A549 (cell line): Measurements from ENCODE around the gene ARR3. TPM values are rescaled to one million over a fixed set of nuclear protein-coding genes. Genes with fewer than 3 reads are reported as not detected.
"Not testable (repeated sequence)": the region's sequence is repeated elsewhere in the genome, so short reads cannot be mapped to it uniquely, and the experiment has no call there.

Experiments used
- ATAC-seq, 2 experiments: fragments of 200-7000 bp in 1 of 2; fragments of >200 bp in 1 of 2; cut with Nextera tagmentation in 1 of 2; cut with Tn5 transposase in 1 of 2; 3 replicates each; pipeline versions ENCODE4 v1.8.0 to v1.9.1; 2018 to 2020; ENCODE audit warnings: mild to moderate bottlenecking in 1 of 2, moderate library complexity in 1 of 2
- CTCF ChIA-PET: fragments of 300-600 bp; sonication (Branson Sonifier 250); formaldehyde crosslinking; extraction: SDS; loops from one replicate; lab custom pipeline; 2021; ENCODE audit warnings: antibody characterized with exemption, inconsistent platforms; lab: Yijun Ruan, JAX
- POLR2A ChIA-PET: fragments of 350-600 bp; formaldehyde crosslinking; extraction: SDS; loops from one replicate; lab custom pipeline; 2021; ENCODE audit warnings: antibody characterized with exemption, inconsistent platforms; lab: Yijun Ruan, JAX
- DNase-seq, 2 experiments: peaks; one replicate each; pipeline versions ENCODE4 v3.0.0 to v3.0.0-alpha.2; 2011 to 2016; ENCODE audit warnings: low read depth in 1 of 2, low spot score in 1 of 2
- FAIRE-seq: peaks from 2 replicates; lab custom pipeline; 2011; peaks lifted over from hg19 to GRCh38; lab: Jason Lieb, UNC
- H3K27ac ChIP-seq, 2 experiments: fragments of >200 bp; sonication (Bioruptor Twin); formaldehyde crosslinking; 3 replicates each; pipeline ENCODE4 v1.5.1; 2016 to 2017
- H3K4me1 ChIP-seq: fragments of >200 bp; sonication (Bioruptor Twin); formaldehyde crosslinking; 3 replicates; pipeline ENCODE4 v1.6.1; 2016
- H3K4me2 ChIP-seq: fragments of >200 bp; sonication (Bioruptor Twin); formaldehyde crosslinking; 3 replicates; pipeline ENCODE4 v1.6.1; 2016
- H3K4me3 ChIP-seq: fragments of >200 bp; sonication (Bioruptor Twin); formaldehyde crosslinking; 3 replicates; pipeline ENCODE4 v1.5.1; 2016
- H3K9me3 ChIP-seq: fragments of >200 bp; sonication (Bioruptor Twin); formaldehyde crosslinking; 3 replicates; pipeline ENCODE4 v1.6.1; 2016
- CBX2 ChIP-seq: fragments of 200-600 bp; sonication (generic); IDR thresholded peaks from 2 replicates; pipeline ENCODE4 v1.6.1; 2016; ENCODE audit warnings: low read depth, mild to moderate bottlenecking, borderline replicate concordance
- EP300 ChIP-seq, 2 experiments: fragments of >200 bp; sonication (Bioruptor Twin); formaldehyde crosslinking; IDR thresholded peaks; 2 replicates in 1 of 2; 3 replicates in 1 of 2; pipeline ENCODE4 v1.6.1; 2016 to 2017
- HEYL ChIP-seq: fragments of 250-450 bp; sonication (Bioruptor Pico); IDR thresholded peaks from 2 replicates; pipeline ENCODE4 v1.8.0; 2021; ENCODE audit warnings: mild to moderate bottlenecking, moderate library complexity
- HOXA7 ChIP-seq: fragments of 250-450 bp; sonication (Bioruptor Pico); IDR thresholded peaks from 2 replicates; pipeline ENCODE4 v1.5.0; 2020; ENCODE audit warnings: mild to moderate bottlenecking, moderate library complexity
- HOXB13 ChIP-seq: fragments of 250-450 bp; sonication (Bioruptor Pico); IDR thresholded peaks from 2 replicates; pipeline ENCODE4 v1.5.0; 2020; ENCODE audit warnings: low read depth, mild to moderate bottlenecking, moderate library complexity
- JUN ChIP-seq, 2 experiments: fragments of >200 bp; sonication (Bioruptor Twin); formaldehyde crosslinking; IDR thresholded peaks; 2 replicates in 1 of 2; 3 replicates in 1 of 2; pipeline ENCODE4 v1.6.1; 2016 to 2017
- JUNB ChIP-seq: fragments of >200 bp; sonication (Bioruptor Twin); formaldehyde crosslinking; IDR thresholded peaks from 2 replicates; pipeline ENCODE4 v1.6.1; 2016
- KDM1A ChIP-seq: fragments of 200-600 bp; sonication (generic); IDR thresholded peaks from 2 replicates; pipeline ENCODE4 v1.6.1; 2016; ENCODE audit warnings: low read depth, mild to moderate bottlenecking
- NFE2L2 ChIP-seq: fragments of 150-350 bp; conservative IDR thresholded peaks from 2 replicates; pipeline ENCODE4 v1.6.1; 2014; ENCODE audit warnings: low read length
- POLR2AphosphoS2 ChIP-seq: conservative IDR thresholded peaks from 2 replicates; pipeline ENCODE4 v1.6.1; 2012; ENCODE audit warnings: low read length, improper control_type of control experiment, inconsistent platforms
- RAD21 ChIP-seq, 2 experiments: fragments of >200 bp in 1 of 2; sonication (Bioruptor Twin) in 1 of 2; formaldehyde crosslinking in 1 of 2; IDR thresholded peaks in 1 of 2; conservative IDR thresholded peaks in 1 of 2; 2 replicates in 1 of 2; 3 replicates in 1 of 2; pipeline ENCODE4 v1.6.1; 2012 to 2018; ENCODE audit warnings: inconsistent platforms in 1 of 2
- SMC3 ChIP-seq: fragments of >200 bp; sonication (Bioruptor Twin); formaldehyde crosslinking; IDR thresholded peaks from 3 replicates; pipeline ENCODE4 v1.6.1; 2018; ENCODE audit warnings: inconsistent platforms
- SREBF2 ChIP-seq: fragments of 450-650 bp; IDR thresholded peaks from 2 replicates; pipeline ENCODE4 v1.6.1; 2014; ENCODE audit warnings: mild to moderate bottlenecking, moderate library complexity
- TP53 ChIP-seq: fragments of 250-450 bp; sonication (Bioruptor Pico); IDR thresholded peaks from 2 replicates; pipeline ENCODE4 v1.5.0; 2021; ENCODE audit warnings: mild to moderate bottlenecking, moderate library complexity
- ZC3H11A ChIP-seq: fragments of 450-650 bp; IDR thresholded peaks from 2 replicates; pipeline ENCODE4 v1.6.1; 2014; ENCODE audit warnings: antibody characterized with exemption, mild to moderate bottlenecking
- ZFP36 ChIP-seq: fragments of 450-650 bp; IDR thresholded peaks from 2 replicates; pipeline ENCODE4 v1.6.1; 2014; ENCODE audit warnings: borderline replicate concordance; ENCODE audit not compliant: partially characterized antibody
- WGBS: methylation state at CpG from one replicate; pipeline ENCODE4 v1.1.6; 2017; ENCODE audit errors: missing lambda C conversion rate; 5-methylcytosine and 5-hydroxymethylcytosine counted together
- polyA plus RNA-seq, 4 experiments: library from polyadenylated mRNA; depleted of rRNA in 3 of 4; stranded (reverse); fragments of >200 nt; fragmentation: RNase III in 1 of 4; extraction: RNeasy Plus Mini Kit Qiagen cat#74134 plus additional on column Dnase treatment in 1 of 4; gene quantifications; 2 replicates in 3 of 4; 3 replicates in 1 of 4; pipeline ENCODE4 v1.2.3, GENCODE V29; 2011 to 2017
- TF ChIP-seq, protein P1 (sequence below): IDR thresholded peaks from 2 replicates; pipeline ENCODE4 v1.6.1; 2012; ENCODE audit warnings: low read depth, borderline replicate concordance
- TF ChIP-seq, protein P2 (sequence below): fragments of >200 bp; sonication (Bioruptor Twin); formaldehyde crosslinking; IDR thresholded peaks from 3 replicates; pipeline ENCODE4 v1.6.1; 2016

ARR3 gene
- polyA plus RNA-seq, 2 of the 4 experiments (the other 2 are of a cell fraction): not detected

DNA sequence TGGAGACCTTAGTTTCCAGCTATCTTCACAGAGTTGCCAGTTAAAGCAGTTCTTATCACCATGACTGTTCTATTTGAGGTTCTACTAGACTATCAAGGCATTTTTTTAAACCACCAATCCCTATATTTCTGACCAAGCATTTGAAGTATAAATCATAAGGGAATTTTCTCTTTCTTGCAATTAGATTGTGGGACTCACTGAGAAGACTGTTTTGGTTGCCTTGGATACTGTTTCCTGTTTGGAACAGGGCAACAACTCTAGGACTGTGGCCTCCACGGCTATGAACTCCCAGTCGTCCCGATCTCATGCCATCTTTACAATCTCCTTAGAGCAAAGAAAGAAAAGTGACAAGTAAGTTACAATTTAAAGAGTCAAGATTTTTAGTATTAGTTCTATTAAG is 33.6 kb downstream of the ARR3 start:
- no peak for DNase-seq
- POLR2A ChIA-PET: no interaction called here
- Histone ChIP-seq H3K4me3 (no peak overlapping the region), H3K27ac (no peak overlapping the region), H3K4me2 (no peak overlapping the region), H3K4me1 (no peaks in the 10 kb centered on the region), H3K9me3 (no peaks in the 10 kb centered on the region)
- TF ChIP-seq JUN (IDR thresholded peaks at IDR 0.05): no peak
- no peak for TF ChIP-seq HEYL (CRISPR knock-in tag)
- TF ChIP-seq POLR2AphosphoS2: no peak
- no peak for TF ChIP-seq TP53
- TF ChIP-seq CBX2: no peak
- TF ChIP-seq SREBF2: no peak
- ATAC-seq: no peak
- WGBS: 81% methylated on average over 3 of the region's 3 CpGs
- CTCF ChIA-PET: interaction anchor here (0.5 to 1.6 kb wide), 2 partner anchors 168 to 169 kb away, joined by 3 to 4 read pairs; partner anchors contain the start of gene IGBP1
- FAIRE-seq: no peak

DNA sequence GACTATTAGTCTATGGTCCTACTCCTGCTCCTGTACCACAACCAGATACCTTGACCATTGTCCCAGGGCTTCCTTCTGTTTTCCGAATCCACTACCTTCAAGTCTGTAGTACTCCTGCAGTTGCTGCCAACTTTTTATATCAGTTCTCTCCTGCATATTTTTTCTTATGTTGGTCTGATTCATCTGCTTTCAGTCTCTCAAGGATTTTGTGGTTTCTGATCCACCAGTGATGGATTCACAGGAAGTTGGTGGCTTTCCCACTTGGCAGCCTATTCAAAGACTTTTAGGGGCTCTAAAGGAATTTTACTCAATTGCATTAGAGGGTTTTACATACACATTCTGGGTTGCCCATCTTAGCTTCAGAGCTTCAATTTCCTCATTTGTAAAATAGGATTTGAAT is 45.4 kb downstream of the ARR3 start:
- POLR2A ChIA-PET: no interaction called here

DNA sequence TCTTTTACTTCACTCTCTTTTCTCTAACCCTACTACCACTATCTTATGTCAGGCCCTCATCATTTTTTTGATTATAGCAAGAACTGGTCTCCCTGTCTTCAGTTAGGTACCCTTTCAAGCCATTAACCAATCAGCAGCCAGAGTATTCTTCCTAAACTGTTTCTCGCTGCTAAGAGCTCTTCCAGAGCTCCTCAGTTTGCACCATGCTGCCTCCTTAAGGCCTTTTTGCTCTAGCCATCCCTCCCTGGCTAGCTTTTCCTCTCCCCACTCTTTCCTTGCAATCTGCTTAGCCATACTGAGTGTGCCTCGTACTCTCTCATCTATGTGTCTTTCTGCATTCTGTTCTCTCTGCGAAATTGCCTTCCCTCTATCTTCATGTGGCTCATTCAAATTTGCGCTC is 54.6 kb downstream of the ARR3 start:
- no peak overlapping the region for H3K4me3 ChIP-seq
- no peak overlapping the region for H3K27ac ChIP-seq
- no peaks in the 10 kb centered on the region for H3K4me1 ChIP-seq
- FAIRE-seq (no peak), DNase-seq (peak in 1 of 2 experiments; percentile 1), ATAC-seq (no peak)
- ChIA-PET POLR2A (no interaction called here), CTCF (no interaction called here)
- 95% methylated on average over 4 of the region's 4 CpGs for WGBS
- H3K4me2 ChIP-seq: no peak overlapping the region
- no peak for TF ChIP-seq RAD21 (conservative IDR thresholded peaks at IDR 0.05 in 1 of 2, IDR thresholded peaks at IDR 0.05 in 1 of 2)
- TF ChIP-seq EP300 (IDR thresholded peaks at IDR 0.05): no peak
- no peak for TF ChIP-seq NFE2L2
- TF ChIP-seq HOXA7 (CRISPR knock-in tag): no peak
- TF ChIP-seq SMC3: no peak
- no peaks in the 10 kb centered on the region for H3K9me3 ChIP-seq

More for the DNA sequence above, 45.4 kb downstream of the ARR3 start:
- 100% methylated on average over 1 of the region's 1 CpG for WGBS
- TF ChIP-seq KDM1A (no peak), ZFP36 (no peak), HOXB13 (no peak), RAD21 (conservative IDR thresholded peaks at IDR 0.05 in 1 of 2, IDR thresholded peaks at IDR 0.05 in 1 of 2) (no peak), JUNB (no peak), HEYL (CRISPR knock-in tag) (no peak)
- TF ChIP-seq, protein P1, sequence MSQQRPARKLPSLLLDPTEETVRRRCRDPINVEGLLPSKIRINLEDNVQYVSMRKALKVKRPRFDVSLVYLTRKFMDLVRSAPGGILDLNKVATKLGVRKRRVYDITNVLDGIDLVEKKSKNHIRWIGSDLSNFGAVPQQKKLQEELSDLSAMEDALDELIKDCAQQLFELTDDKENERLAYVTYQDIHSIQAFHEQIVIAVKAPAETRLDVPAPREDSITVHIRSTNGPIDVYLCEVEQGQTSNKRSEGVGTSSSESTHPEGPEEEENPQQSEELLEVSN: no peak
- TF ChIP-seq, all 56 proteins: peak for 0
- no peak overlapping the region for H3K4me2 ChIP-seq
- DNase-seq (no peak), ATAC-seq (no peak), FAIRE-seq (no peak)
- H3K4me3 ChIP-seq: no peak overlapping the region
- H3K4me1 ChIP-seq: no peaks in the 10 kb centered on the region
- CTCF ChIA-PET: no interaction called here
- no peak overlapping the region for H3K27ac ChIP-seq
- H3K9me3 ChIP-seq: no peaks in the 10 kb centered on the region

DNA sequence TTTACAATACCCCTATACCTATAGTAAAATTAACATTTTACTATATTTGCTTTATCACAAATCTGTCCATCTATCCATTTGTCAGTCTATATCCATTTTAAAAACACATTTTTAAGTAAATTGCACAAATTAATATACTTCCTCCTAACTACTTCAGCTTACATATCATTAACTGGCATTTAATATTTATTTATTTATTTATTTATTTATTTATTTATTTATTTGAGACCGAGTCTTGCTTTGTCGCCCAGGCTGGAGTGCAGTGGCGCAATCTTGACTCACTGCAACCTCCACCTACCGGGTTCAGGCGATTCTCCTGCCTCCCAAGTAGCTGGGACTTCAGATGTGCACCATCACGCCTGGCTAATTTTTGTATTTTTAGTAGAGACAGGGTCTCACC is 55.5 kb downstream of the ARR3 start:
- peak; percentile 76 for TF ChIP-seq ZC3H11A
- CTCF ChIA-PET, POLR2A ChIA-PET, ATAC-seq, FAIRE-seq, DNase-seq, H3K4me2 ChIP-seq, H3K4me1 ChIP-seq, H3K27ac ChIP-seq, H3K9me3 ChIP-seq, H3K4me3 ChIP-seq: not testable (repeated sequence)
- WGBS: 97% methylated on average over 6 of the region's 6 CpGs

DNA sequence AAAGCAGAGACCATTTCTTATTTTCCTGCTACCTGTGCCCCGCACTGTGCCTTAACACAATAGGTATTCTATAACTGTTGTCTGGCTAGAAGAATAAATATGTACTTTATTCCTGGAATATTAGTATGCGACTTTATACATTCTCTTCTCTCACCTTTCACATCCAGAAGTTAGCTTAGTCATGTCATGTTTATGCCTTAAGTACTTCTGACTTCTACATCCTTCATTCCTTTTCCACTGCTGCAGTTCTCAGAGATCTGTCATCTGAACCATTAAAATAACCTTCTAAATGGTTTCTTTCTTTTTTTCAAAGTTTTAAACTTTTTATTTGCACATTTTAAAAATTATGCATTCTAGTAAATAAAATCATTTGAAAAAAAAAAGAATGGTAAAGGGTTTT is 56.2 kb downstream of the ARR3 start:
- WGBS: 98% methylated on average over 2 of the region's 2 CpGs
- ChIA-PET POLR2A (no interaction called here), CTCF (no interaction called here)
- FAIRE-seq: peak; percentile 74
- TF ChIP-seq, protein P2, sequence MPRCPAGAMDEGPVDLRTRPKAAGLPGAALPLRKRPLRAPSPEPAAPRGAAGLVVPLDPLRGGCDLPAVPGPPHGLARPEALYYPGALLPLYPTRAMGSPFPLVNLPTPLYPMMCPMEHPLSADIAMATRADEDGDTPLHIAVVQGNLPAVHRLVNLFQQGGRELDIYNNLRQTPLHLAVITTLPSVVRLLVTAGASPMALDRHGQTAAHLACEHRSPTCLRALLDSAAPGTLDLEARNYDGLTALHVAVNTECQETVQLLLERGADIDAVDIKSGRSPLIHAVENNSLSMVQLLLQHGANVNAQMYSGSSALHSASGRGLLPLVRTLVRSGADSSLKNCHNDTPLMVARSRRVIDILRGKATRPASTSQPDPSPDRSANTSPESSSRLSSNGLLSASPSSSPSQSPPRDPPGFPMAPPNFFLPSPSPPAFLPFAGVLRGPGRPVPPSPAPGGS: no peak
- no peak for TF ChIP-seq JUN (IDR thresholded peaks at IDR 0.05)
- Histone ChIP-seq H3K4me3 (no peak overlapping the region), H3K9me3 (no peaks in the 10 kb centered on the region), H3K4me2 (no peak overlapping the region), H3K27ac (no peak overlapping the region), H3K4me1 (no peaks in the 10 kb centered on the region)
- ATAC-seq: no peak
- DNase-seq: no peak
